ENCODE data around the gene PRKAR1B.

The PRKAR1B gene

GRCh38 chr7:721619-722248, 5.3 kb downstream of the PRKAR1B start:
- DNase-seq = peak; percentile 44

- no peak for DNase-seq
These were observed 10.4 kb downstream of the PRKAR1B start for GRCh38 chr7:716636-717035.

- DNase-seq = no peak
These were observed 10.9 kb downstream of the PRKAR1B start for GRCh38 chr7:716222-716621.

- DNase-seq = no peak
These were observed 12.8 kb downstream of the PRKAR1B start for GRCh38 chr7:714251-714671.

GRCh38 chr7:713488-714230, 13.4 kb downstream of the PRKAR1B start:
- no peak for DNase-seq

GRCh38 chr7:713139-713457, 14.0 kb downstream of the PRKAR1B start:
- DNase-seq = no peak

GRCh38 chr7:712381-713138, 14.5 kb downstream of the PRKAR1B start:
- no peak for DNase-seq

GRCh38 chr7:711922-712380, 15.1 kb downstream of the PRKAR1B start:
- DNase-seq = no peak

GRCh38 chr7:711093-711921, 15.8 kb downstream of the PRKAR1B start:
- DNase-seq = no peak

- DNase-seq = no peak
These were observed 16.9 kb downstream of the PRKAR1B start for GRCh38 chr7:710161-710560.

GRCh38 chr7:707296-708000, 19.6 kb downstream of the PRKAR1B start:
- DNase-seq = no peak

GRCh38 chr7:706721-707120, 20.4 kb downstream of the PRKAR1B start:
- DNase-seq = no peak

GRCh38 chr7:703049-703448, 24.0 kb downstream of the PRKAR1B start:
- DNase-seq = no peak

GRCh38 chr7:701086-701671, 25.9 kb downstream of the PRKAR1B start:
- no peak for DNase-seq

- DNase-seq = no peak
These were observed 27.5 kb downstream of the PRKAR1B start for GRCh38 chr7:699476-700170.

- DNase-seq = no peak
These were observed 28.3 kb downstream of the PRKAR1B start for GRCh38 chr7:698515-699475.

- no peak for DNase-seq
These were observed 30.1 kb downstream of the PRKAR1B start for GRCh38 chr7:696812-697551.

- DNase-seq = no peak
These were observed 30.7 kb downstream of the PRKAR1B start for GRCh38 chr7:696426-696811.

GRCh38 chr7:693280-693679, 33.8 kb downstream of the PRKAR1B start:
- DNase-seq = no peak
